IMR-90 (cell line): ENCODE results near the gene CDC7. TPM values are rescaled to one million over a fixed set of nuclear protein-coding genes. Genes with fewer than 3 reads are reported as not detected.

Experiments used
- ATAC-seq: fragments of 200-7000 bp; cut with Tn5 transposase; 2 replicates; pipeline ENCODE4 v1.9.1; 2020; ENCODE audit warnings: low read depth, mild to moderate bottlenecking, moderate library complexity
- BruUV-seq: library from RNA; stranded (reverse); fragments of 400-500 nt; replicated peaks from 2 replicates; lab custom pipeline; 2021; lab: Mats Ljungman, UMichigan
- CTCF ChIA-PET: fragments of 300-600 bp; formaldehyde crosslinking; extraction: SDS; loops from one replicate; lab custom pipeline; 2021; ENCODE audit warnings: antibody characterized with exemption; lab: Yijun Ruan, JAX
- POLR2A ChIA-PET: fragments of 300-600 bp; sonication (Branson Sonifier 250); formaldehyde crosslinking; loops from one replicate; lab custom pipeline; 2022; ENCODE audit warnings: antibody characterized with exemption; ENCODE audit not compliant: unreplicated experiment; lab: Charles Lee
- DNase-seq: peaks from one replicate; pipeline ENCODE4 v3.0.0; 2013
- H2AFZ ChIP-seq: replicated peaks from 2 replicates; pipeline ENCODE3; 2013; ENCODE audit warnings: low read length, mild to moderate bottlenecking; ENCODE audit not compliant: poor library complexity
- H2AK5ac ChIP-seq: 2 replicates; pipeline ENCODE4 v1.6.1; 2013; ENCODE audit warnings: low read depth, low read length, inconsistent platforms
- H2AK9ac ChIP-seq: replicated peaks from 2 replicates; pipeline ENCODE3; 2013; ENCODE audit warnings: mild to moderate bottlenecking, low read depth, low read length, moderate library complexity; ENCODE audit not compliant: poor library complexity
- H2BK120ac ChIP-seq: 2 replicates; pipeline ENCODE4 v1.6.1; 2013; ENCODE audit warnings: low read depth, low read length, inconsistent platforms
- H2BK15ac ChIP-seq: 3 replicates; pipeline ENCODE4 v1.6.1; 2013; ENCODE audit warnings: low read depth, low read length, inconsistent platforms
- H2BK20ac ChIP-seq: 2 replicates; pipeline ENCODE4 v1.6.1; 2013; ENCODE audit warnings: low read depth, mild to moderate bottlenecking, inconsistent platforms, low read length, moderate library complexity
- H2BK5ac ChIP-seq: 2 replicates; pipeline ENCODE4 v1.6.1; 2013; ENCODE audit warnings: mild to moderate bottlenecking, low read depth, low read length, inconsistent platforms; ENCODE audit not compliant: poor library complexity, severe bottlenecking
- H3K14ac ChIP-seq: replicated peaks from 2 replicates; pipeline ENCODE4 v1.6.1; 2013; ENCODE audit warnings: low read depth, low read length, inconsistent platforms
- H3K18ac ChIP-seq: 2 replicates; pipeline ENCODE4 v1.6.1; 2013; ENCODE audit warnings: low read depth, low read length, control low read depth
- H3K23ac ChIP-seq: 2 replicates; pipeline ENCODE4 v1.6.1; 2013; ENCODE audit warnings: low read depth, low read length, inconsistent platforms
- H3K27ac ChIP-seq: 2 replicates; pipeline ENCODE4 v1.5.1; 2013; ENCODE audit warnings: mild to moderate bottlenecking, control low read depth, low read length; ENCODE audit not compliant: insufficient read depth
- H3K27me3 ChIP-seq: 2 replicates; pipeline ENCODE4 v1.6.1; 2013; ENCODE audit warnings: low read length; ENCODE audit not compliant: control insufficient read depth, insufficient read depth
- H3K36me3 ChIP-seq: 2 replicates; pipeline ENCODE4 v1.6.1; 2013; ENCODE audit warnings: low read length, mixed read lengths; ENCODE audit not compliant: control insufficient read depth, insufficient read depth
- H3K4ac ChIP-seq: 2 replicates; pipeline ENCODE4 v1.6.1; 2013; ENCODE audit warnings: low read depth, low read length, inconsistent platforms
- H3K4me1 ChIP-seq: 2 replicates; pipeline ENCODE4 v1.6.1; 2013; ENCODE audit warnings: low read length, mixed read lengths; ENCODE audit not compliant: control insufficient read depth, insufficient read depth
- H3K4me2 ChIP-seq: 2 replicates; pipeline ENCODE4 v1.6.1; 2013; ENCODE audit warnings: low read depth, mild to moderate bottlenecking, control low read depth, low read length, moderate library complexity
- H3K4me3 ChIP-seq: 2 replicates; pipeline ENCODE4 v1.5.1; 2013; ENCODE audit warnings: low read depth, mild to moderate bottlenecking, control low read depth, low read length, moderate library complexity; ENCODE audit not compliant: insufficient read depth
- H3K56ac ChIP-seq: 2 replicates; pipeline ENCODE4 v1.6.1; 2013; ENCODE audit warnings: low read length, inconsistent platforms; ENCODE audit not compliant: insufficient read depth; ENCODE audit errors: extremely low read depth
- H3K79me1 ChIP-seq, 2 experiments: 2 replicates each; pipeline ENCODE4 v1.6.1; 2013; ENCODE audit warnings: low read length in 2 of 2, inconsistent platforms in 1 of 2, low read depth in 1 of 2
- H3K9ac ChIP-seq: 2 replicates; pipeline ENCODE4 v1.6.1; 2013; ENCODE audit warnings: low read depth, low read length, control low read depth
- H3K9me1 ChIP-seq: 2 replicates; pipeline ENCODE4 v1.6.1; 2013; ENCODE audit warnings: low read length, inconsistent platforms; ENCODE audit not compliant: insufficient read depth
- H3K9me3 ChIP-seq: 2 replicates; pipeline ENCODE4 v1.6.1; 2013; ENCODE audit warnings: low read length; ENCODE audit not compliant: control insufficient read depth, insufficient read depth
- H4K20me1 ChIP-seq: 2 replicates; pipeline ENCODE4 v1.6.1; 2013; ENCODE audit warnings: low read length, inconsistent platforms; ENCODE audit not compliant: insufficient read depth
- H4K5ac ChIP-seq: 2 replicates; pipeline ENCODE4 v1.6.1; 2013; ENCODE audit warnings: mild to moderate bottlenecking, low read depth, low read length, control low read depth
- H4K8ac ChIP-seq, 2 experiments: 2 replicates each; pipeline ENCODE4 v1.6.1; 2013; ENCODE audit warnings: low read depth in 2 of 2, low read length in 2 of 2, control low read depth in 1 of 2, inconsistent platforms in 1 of 2
- H4K91ac ChIP-seq: 2 replicates; pipeline ENCODE4 v1.6.1; 2013; ENCODE audit warnings: low read depth, low read length, inconsistent platforms; ENCODE audit not compliant: insufficient read depth
- BHLHE40 ChIP-seq: fragments of 150-350 bp; IDR thresholded peaks from 2 replicates; pipeline ENCODE4 v1.6.1; 2016; ENCODE audit warnings: mild to moderate bottlenecking, low read depth, low read length
- CHD1 ChIP-seq: IDR thresholded peaks from 2 replicates; pipeline ENCODE4 v1.6.1; 2012; ENCODE audit warnings: low read depth, low read length, improper control_type of control experiment
- CTCF ChIP-seq: conservative IDR thresholded peaks from 2 replicates; pipeline ENCODE4 v1.5.1; 2012; ENCODE audit warnings: mild to moderate bottlenecking, low read depth, low read length, improper control_type of control experiment
- ELK1 ChIP-seq: fragments of 150-350 bp; IDR thresholded peaks from 2 replicates; pipeline ENCODE4 v1.6.1; 2016; ENCODE audit warnings: low read depth, mild to moderate bottlenecking, low read length, moderate library complexity, borderline replicate concordance
- FOS ChIP-seq: fragments of 150-350 bp; IDR thresholded peaks from 2 replicates; pipeline ENCODE4 v1.6.1; 2016; ENCODE audit warnings: low read depth, low read length
- MAFK ChIP-seq: IDR thresholded peaks from 2 replicates; pipeline ENCODE4 v1.6.1; 2012; ENCODE audit warnings: low read depth, low read length, improper control_type of control experiment
- MAZ ChIP-seq: IDR thresholded peaks from 2 replicates; pipeline ENCODE4 v1.6.1; 2012; ENCODE audit warnings: low read depth, mild to moderate bottlenecking, low read length, improper control_type of control experiment, moderate library complexity, borderline replicate concordance
- MXI1 ChIP-seq: IDR thresholded peaks from 2 replicates; pipeline ENCODE4 v1.6.1; 2012; ENCODE audit warnings: low read depth, mild to moderate bottlenecking, low read length, moderate library complexity, borderline replicate concordance
- NFE2L2 ChIP-seq: fragments of 150-350 bp; IDR thresholded peaks from 2 replicates; pipeline ENCODE4 v1.6.1; 2016; ENCODE audit warnings: low read depth, mild to moderate bottlenecking, low read length
- RAD21 ChIP-seq: IDR thresholded peaks from 2 replicates; pipeline ENCODE4 v1.6.1; 2012; ENCODE audit warnings: low read length, improper control_type of control experiment
- RFX5 ChIP-seq: IDR thresholded peaks from 2 replicates; pipeline ENCODE4 v1.8.0; 2012; ENCODE audit warnings: low read depth, mild to moderate bottlenecking, low read length, moderate library complexity
- SMC3 ChIP-seq: fragments of 150-350 bp; IDR thresholded peaks from 2 replicates; pipeline ENCODE4 v1.6.1; 2016; ENCODE audit warnings: low read depth, mild to moderate bottlenecking, antibody characterized with exemption, low read length, moderate library complexity
- USF2 ChIP-seq: fragments of 150-350 bp; IDR thresholded peaks from 2 replicates; pipeline ENCODE4 v1.6.1; 2017; ENCODE audit warnings: mild to moderate bottlenecking, antibody characterized with exemption, low read length, low read depth
- WGBS, 2 experiments: methylation state at CpG; one replicate each; pipeline versions ENCODE4 v1.1.5 to v1.1.7; 2013; ENCODE audit warnings: missing lambda C conversion rate in 2 of 2; ENCODE audit not compliant: insufficient read length in 1 of 2; ENCODE audit errors: extremely low coverage in 2 of 2; 5-methylcytosine and 5-hydroxymethylcytosine counted together
- dilution Hi-C: fragments of 300-500 bp; cut with HindIII; formaldehyde crosslinking; loops from one replicate; pipeline ENCODE4 v1.14.3; 2018; ENCODE audit warnings: low sequenced_read_pairs; ENCODE audit not compliant: unreplicated experiment
- in situ Hi-C: fragments of 300-500 bp; cut with MboI; formaldehyde crosslinking; loops from 3 replicates; pipeline ENCODE4 v1.14.3; 2019; ENCODE audit warnings: low sequenced_read_pairs, inconsistent platforms, mixed read lengths
- intact Hi-C: fragments of 100-400 bp; cut with micrococcal nuclease; formaldehyde crosslinking; loops from 2 replicates; pipeline ENCODE4 v1.10.0; 2022
- polyA plus RNA-seq, 3 experiments: library from polyadenylated mRNA; depleted of rRNA; stranded (reverse); fragments of >200 nt; gene quantifications; 2 replicates each; pipeline ENCODE4 v1.2.3, GENCODE V29; 2012; ENCODE audit warnings: low replicate concordance in 1 of 3
- total RNA-seq: library from RNA; depleted of rRNA; stranded (reverse); fragments of >200 nt; gene quantifications from 2 replicates; pipeline ENCODE4 v1.2.3, GENCODE V29; 2012

The CDC7 gene
- total and polyA plus RNA-seq, 2 of the 4 experiments (the other 2 are of a cell fraction) = 4.3 to 4.7 TPM

GRCh38 chr1:91555074-91555730 lies 54.6 kb downstream of the CDC7 start:
- Histone ChIP-seq H3K56ac (no peak overlapping the region), H3K9me1 (peaks cover 20% of the 10 kb centered on the region), H4K5ac (peak overlapping the region; percentile 61; the same call in 1 of the 2 replicates), H4K20me1 (no peaks in the 10 kb centered on the region), H3K14ac (peak overlapping the region; percentile 67), H2BK120ac (peak overlapping the region; percentile 75; the same call in 1 of the 2 replicates), H3K4me2 (no peak overlapping the region), H2BK5ac (peak overlapping the region; percentile 53), H3K4me1 (peaks cover 16% of the 10 kb centered on the region), H2BK20ac (peak overlapping the region; percentile 84; the same call in 1 of the 2 replicates), H3K79me1 (no peaks in the 10 kb centered on the region), H4K91ac (peak overlapping the region; percentile 65; the same call in 1 of the 2 replicates), H2AK9ac (no peak overlapping the region), H3K36me3 (no peaks in the 10 kb centered on the region), H3K27me3 (no peaks in the 10 kb centered on the region), H3K9ac (no peak overlapping the region), H3K18ac (peak overlapping the region; percentile 67; the same call in 1 of the 2 replicates), H2AK5ac (peak overlapping the region; percentile 63), H2BK15ac (peak overlapping the region; percentile 68; the same call in 1 of the 3 replicates), H3K4me3 (no peak overlapping the region), H3K27ac (no peak overlapping the region), H4K8ac (peak overlapping the region; percentile 48 to 75; a peak in 2 of 4 replicates), H3K23ac (peak overlapping the region; percentile 36; the same call in 1 of the 2 replicates), H3K4ac (peak overlapping the region; percentile 73; the same call in 1 of the 2 replicates), H3K9me3 (no peaks in the 10 kb centered on the region), H2AFZ (peak overlapping the region; percentile 71)
- peak; percentile 30; the same call in 1 of the 2 replicates for ATAC-seq
- in situ Hi-C loops (no loop called here), intact Hi-C loops (no loop called here), dilution Hi-C loops (no loop called here)
- ChIA-PET CTCF (interaction anchor here (0.8 to 0.9 kb wide), 3 partner anchors 18 to 25 kb away, joined by 3 read pairs; no protein-coding TSS in a partner anchor), POLR2A (interaction anchor here (0.6 kb wide), 1 partner anchor 20 kb away, joined by 3 read pairs; no protein-coding TSS in a partner anchor)
- no TSS peak for BruUV-seq
- WGBS, 2 experiments = 100% methylated on average over 1 of the region's 7 CpGs; no CpG with 5 or more reads in 1 of the 2 experiments
- peak; percentile 54 for DNase-seq
- TF ChIP-seq MXI1 (no peak), USF2 (no peak), ELK1 (no peak), MAZ (no peak), FOS (no peak), NFE2L2 (no peak), BHLHE40 (no peak), SMC3 (peak; percentile 25; the same call in 1 of the 2 replicates), MAFK (no peak), CTCF (peak; percentile 32; the same call in 1 of the 2 replicates), RAD21 (no peak), CHD1 (no peak), RFX5 (no peak)
